DND-41 (cell line): ENCODE data around the gene CRYGS.

ENCODE experiments used
- EZH2 ChIP-seq: IDR thresholded peaks from 3 replicates; pipeline ENCODE4 v1.6.1; 2012; ENCODE audit warnings: borderline replicate concordance, low read depth, mild to moderate bottlenecking, moderate library complexity, low read length, inconsistent platforms; ENCODE audit not compliant: severe bottlenecking
- TF ChIP-seq, protein P1 (sequence below): IDR thresholded peaks from 2 replicates; pipeline ENCODE4 v1.5.1; 2012; ENCODE audit warnings: borderline replicate concordance, low read length, moderate library complexity, mild to moderate bottlenecking; ENCODE audit not compliant: poor library complexity, severe bottlenecking; ENCODE audit errors: extremely low read depth

DNA sequence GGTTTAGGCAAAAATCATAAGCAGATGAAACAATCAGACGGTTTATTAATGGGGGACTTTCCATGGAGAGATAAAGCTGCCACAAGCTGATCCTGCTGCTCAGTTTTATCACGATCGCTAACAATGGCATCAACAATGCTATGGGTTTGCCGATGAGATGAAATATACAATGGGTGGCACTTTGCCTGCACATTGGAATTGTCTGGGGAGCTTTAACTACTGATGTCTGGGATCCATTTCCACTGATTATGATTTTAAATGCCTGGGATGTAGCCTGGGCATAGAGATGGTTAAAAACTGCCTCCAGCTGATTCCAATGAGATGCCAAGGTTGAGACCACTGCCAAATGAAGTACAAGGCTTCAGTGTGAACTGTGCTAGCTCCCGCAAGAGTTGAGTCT is 30.8 kb downstream of the CRYGS start:
- TF ChIP-seq EZH2 = no peak
- TF ChIP-seq, protein P1, sequence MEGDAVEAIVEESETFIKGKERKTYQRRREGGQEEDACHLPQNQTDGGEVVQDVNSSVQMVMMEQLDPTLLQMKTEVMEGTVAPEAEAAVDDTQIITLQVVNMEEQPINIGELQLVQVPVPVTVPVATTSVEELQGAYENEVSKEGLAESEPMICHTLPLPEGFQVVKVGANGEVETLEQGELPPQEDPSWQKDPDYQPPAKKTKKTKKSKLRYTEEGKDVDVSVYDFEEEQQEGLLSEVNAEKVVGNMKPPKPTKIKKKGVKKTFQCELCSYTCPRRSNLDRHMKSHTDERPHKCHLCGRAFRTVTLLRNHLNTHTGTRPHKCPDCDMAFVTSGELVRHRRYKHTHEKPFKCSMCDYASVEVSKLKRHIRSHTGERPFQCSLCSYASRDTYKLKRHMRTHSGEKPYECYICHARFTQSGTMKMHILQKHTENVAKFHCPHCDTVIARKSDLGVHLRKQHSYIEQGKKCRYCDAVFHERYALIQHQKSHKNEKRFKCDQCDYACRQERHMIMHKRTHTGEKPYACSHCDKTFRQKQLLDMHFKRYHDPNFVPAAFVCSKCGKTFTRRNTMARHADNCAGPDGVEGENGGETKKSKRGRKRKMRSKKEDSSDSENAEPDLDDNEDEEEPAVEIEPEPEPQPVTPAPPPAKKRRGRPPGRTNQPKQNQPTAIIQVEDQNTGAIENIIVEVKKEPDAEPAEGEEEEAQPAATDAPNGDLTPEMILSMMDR = no peak
